H1 (cell line): ENCODE data around the gene ZNF33A.

ENCODE experiments used
- EZH2 ChIP-seq: fragments of 200-600 bp; sonication (generic); IDR thresholded peaks from 2 replicates; pipeline ENCODE4 v1.7.1; 2012; ENCODE audit warnings: low read depth, mild to moderate bottlenecking, moderate library complexity, low read length, inconsistent platforms; ENCODE audit not compliant: severe bottlenecking
- FOSL1 ChIP-seq: IDR thresholded peaks from 2 replicates; pipeline ENCODE4 v1.6.1; 2011; ENCODE audit warnings: mild to moderate bottlenecking, low read depth, low read length, moderate library complexity; ENCODE audit not compliant: insufficient read depth
- GABPA ChIP-seq: IDR thresholded peaks from 2 replicates; pipeline ENCODE4 v1.6.1; 2011; ENCODE audit warnings: mild to moderate bottlenecking, low read length, moderate library complexity, borderline replicate concordance; ENCODE audit not compliant: insufficient read depth
- PHF8 ChIP-seq: fragments of 200-600 bp; sonication (generic); conservative IDR thresholded peaks from 2 replicates; pipeline ENCODE4 v1.7.1; 2012; ENCODE audit warnings: low read depth, mild to moderate bottlenecking, inconsistent platforms, low read length, moderate library complexity
- POLR2AphosphoS5 ChIP-seq: IDR thresholded peaks from 2 replicates; pipeline ENCODE4 v1.6.1; 2011; ENCODE audit warnings: low read depth, low read length
- SAP30 ChIP-seq: fragments of 300-600 bp; sonication (generic); IDR thresholded peaks from 2 replicates; pipeline ENCODE4 v1.7.1; 2012; ENCODE audit warnings: low read length, moderate library complexity, mild to moderate bottlenecking, inconsistent platforms; ENCODE audit not compliant: insufficient read depth, insufficient replicate concordance
- TF ChIP-seq, protein P1 (sequence below), 3 experiments: IDR thresholded peaks; 1 replicate in 2 of 3; 2 replicates in 1 of 3; pipeline versions ENCODE4 v1.5.1 to v1.6.1; 2011; ENCODE audit warnings: low read length in 3 of 3, mild to moderate bottlenecking in 3 of 3, inconsistent platforms in 2 of 3, low read depth in 1 of 3, moderate library complexity in 1 of 3; ENCODE audit not compliant: insufficient read depth in 1 of 3; ENCODE audit errors: control extremely low read depth in 1 of 3

DNA sequence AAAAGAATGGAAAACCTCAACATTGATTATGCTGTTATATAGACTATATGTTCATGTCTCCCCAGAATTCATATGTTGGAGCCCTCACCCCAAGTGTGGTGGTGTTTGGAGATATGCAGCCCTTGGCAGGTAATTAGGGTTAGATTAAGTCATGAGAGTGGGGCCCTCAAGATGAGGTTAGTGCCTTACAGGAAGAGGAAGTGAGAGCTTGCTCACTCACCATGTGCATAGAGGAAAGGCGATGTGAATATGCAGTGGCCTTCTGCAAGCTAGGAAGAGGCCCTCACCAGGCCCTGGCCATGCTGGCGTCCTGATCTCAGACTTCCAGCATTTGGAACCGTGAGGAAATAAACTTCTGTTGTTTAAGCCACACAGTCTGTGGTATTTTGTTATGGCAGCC lies 14.8 kb downstream of the ZNF33A start:
- TF ChIP-seq EZH2 (no peak), POLR2AphosphoS5 (no peak), SAP30 (no peak), PHF8 (no peak), FOSL1 (no peak), GABPA (no peak)
- TF ChIP-seq, protein P1, sequence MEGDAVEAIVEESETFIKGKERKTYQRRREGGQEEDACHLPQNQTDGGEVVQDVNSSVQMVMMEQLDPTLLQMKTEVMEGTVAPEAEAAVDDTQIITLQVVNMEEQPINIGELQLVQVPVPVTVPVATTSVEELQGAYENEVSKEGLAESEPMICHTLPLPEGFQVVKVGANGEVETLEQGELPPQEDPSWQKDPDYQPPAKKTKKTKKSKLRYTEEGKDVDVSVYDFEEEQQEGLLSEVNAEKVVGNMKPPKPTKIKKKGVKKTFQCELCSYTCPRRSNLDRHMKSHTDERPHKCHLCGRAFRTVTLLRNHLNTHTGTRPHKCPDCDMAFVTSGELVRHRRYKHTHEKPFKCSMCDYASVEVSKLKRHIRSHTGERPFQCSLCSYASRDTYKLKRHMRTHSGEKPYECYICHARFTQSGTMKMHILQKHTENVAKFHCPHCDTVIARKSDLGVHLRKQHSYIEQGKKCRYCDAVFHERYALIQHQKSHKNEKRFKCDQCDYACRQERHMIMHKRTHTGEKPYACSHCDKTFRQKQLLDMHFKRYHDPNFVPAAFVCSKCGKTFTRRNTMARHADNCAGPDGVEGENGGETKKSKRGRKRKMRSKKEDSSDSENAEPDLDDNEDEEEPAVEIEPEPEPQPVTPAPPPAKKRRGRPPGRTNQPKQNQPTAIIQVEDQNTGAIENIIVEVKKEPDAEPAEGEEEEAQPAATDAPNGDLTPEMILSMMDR (IDR thresholded peaks at IDR 0.05; ENCODE audit: control extremely low read depth in 1 of 3, insufficient read depth in 1 of 3, low read depth in 1 of 3, low read length in 3 of 3), result no peak
